ENCODE data around the gene RRP1.
A peak's percentile ranks its signal among the peaks of the same experiment; 100 is the strongest.

RRP1 gene

DNA sequence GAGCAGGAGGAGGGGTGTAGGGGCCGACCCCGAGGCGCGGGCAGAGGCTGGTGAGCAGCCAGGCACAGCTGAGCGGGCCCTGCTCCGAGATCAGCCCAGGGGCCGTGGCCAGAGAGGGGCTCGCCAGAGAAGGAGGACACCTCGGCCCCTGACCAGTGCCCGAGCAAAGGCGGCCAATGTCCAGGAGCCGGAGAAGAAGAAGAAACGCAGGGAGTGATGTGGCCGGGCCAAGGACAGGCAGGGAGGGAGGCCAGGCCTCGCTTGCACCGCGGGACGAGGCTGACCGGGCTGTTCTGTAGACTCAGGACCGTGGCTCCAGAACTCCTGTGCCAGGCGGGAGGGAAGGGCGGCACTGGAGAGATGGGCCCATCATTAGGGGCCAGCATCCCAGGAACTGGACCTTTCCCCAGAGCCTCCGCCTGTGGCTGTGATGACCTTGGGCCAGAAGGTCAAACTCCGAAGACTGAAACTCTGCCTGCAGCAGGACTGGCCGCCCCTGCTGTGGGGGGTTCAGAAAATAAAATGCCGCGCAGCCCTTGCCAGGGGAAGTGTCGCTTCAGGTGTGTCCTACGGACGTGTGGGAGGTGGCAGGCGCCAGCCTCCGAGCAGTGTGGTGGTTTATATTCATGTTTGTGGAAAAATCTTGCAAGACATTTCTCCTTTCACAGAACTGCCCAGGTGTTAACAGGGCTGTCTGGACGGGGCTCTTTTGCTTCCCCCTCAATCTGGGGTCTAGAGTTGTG, 14.4 kb downstream of the RRP1 start:
- no peak for DNase-seq

DNA sequence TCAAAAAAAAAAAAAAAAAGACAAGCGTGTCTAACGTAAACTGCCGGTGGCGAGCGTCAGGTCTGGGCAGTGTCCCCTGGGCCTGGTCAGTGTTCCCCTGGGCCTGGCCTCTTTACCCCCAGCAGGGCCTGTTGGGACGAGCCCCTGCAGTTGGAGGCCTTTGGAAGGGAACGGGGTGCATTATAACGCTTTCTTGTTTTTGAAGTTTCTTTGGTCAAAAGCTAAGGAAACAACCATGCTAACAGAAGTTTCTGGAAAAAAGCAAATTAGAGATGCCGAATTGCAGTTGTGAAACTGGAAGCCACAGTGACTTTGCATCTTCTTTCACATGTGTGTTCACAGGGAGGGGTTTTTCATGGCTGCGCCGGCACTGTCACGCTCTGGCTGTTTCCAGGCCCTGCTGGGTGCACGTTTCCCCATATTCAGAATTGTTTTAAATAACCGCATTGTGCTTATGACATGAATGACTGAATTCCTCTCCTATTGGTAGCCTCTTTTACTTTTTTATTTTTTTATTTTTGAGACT, 16.0 kb downstream of the RRP1 start:
- DNase-seq: peak; percentile 48

DNA sequence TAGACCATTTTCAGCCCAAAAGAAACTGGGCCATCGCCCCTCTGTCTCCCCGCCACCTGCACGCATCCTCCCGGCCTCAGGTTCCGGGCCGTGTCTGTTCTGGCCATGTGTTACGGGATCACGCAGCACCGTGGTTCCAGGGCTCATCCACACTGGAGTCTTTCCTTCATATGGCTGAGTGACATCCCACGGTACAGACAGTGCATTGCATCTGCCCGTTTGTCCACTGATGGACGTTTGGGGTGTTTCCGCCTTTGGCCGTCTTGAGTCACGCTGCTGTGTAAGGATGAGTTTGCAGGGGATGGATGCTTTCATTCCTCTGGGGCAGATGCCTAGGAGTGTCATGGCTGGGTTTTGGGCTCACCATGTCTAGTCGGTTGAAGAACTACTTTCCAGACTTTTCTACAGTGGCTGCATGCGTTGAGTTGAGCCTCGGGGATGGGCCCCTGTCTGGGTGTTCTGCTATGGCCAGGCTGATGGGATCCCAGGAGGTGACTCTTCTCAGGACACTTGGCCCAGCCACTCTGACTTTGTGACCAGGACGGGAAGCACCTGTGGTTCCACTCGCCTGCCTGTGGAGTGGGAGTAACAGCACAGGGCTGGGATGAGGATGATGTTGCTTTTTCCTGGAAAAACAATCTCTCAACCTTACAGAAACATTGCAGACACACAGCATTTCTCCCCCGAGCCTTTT, 16.8 kb downstream of the RRP1 start:
- no peak for DNase-seq

DNA sequence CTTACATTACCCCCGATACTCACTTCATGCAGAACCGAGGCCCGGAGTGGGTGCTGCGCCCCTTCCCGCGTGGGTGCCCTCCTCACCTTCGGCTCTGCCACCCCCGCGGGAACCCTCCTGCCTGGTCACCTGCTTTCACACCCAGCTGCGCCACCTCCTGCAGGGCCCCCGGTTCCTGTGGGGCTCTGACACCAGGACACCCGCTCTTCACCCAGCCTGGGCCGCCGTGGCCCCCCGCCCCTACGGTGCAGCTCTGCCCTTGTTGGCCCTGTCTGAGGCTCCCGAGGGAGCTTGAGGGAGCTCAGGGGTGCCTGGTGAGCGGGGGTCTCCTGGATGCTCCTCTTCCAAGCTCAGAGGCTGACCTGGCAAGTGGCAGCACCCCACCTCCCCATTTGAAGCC, 19.0 kb downstream of the RRP1 start:
- DNase-seq: no peak

DNA sequence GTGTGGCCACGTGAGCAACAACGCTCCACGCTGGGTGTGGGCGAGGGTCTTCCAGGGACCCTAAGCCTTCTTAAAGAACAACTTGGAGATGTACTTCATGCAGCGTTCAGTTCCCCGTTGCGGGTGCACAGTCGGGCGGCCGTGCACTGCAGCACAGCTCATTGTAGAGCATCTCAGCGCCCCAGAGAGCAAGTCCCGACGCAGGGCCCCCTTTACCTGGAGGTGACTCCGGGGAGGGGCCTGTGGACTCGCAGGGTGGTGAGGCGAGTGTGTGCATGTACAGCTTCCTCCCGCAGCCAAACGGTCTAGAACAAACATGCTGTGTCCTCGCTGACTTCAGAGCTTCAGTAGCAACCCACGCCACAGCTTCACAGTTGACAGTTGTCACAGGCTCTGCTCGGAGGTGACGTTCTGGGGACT, 19.5 kb downstream of the RRP1 start:
- DNase-seq: no peak

DNA sequence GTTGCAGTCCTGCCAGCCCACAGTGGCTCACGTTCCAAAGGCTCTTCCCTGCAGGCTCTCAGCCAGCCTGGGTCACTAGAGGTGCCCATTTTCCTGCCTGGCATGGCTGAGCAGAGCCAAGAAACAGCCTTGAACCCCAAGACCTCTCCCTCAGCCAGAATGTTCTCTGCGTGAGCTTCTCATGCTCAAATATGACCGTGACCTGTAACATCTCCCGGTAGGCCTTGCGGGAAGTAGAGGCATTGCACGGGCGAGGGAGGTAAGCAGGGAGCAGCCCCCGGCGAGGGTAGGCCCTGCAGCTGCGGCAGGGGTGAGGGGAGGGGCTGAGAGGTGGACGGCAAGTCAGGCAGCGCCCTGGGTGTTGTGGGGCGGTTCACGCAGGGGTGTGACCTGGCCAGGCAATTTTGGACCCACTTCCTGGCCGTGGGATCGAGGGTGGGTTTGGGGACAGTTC, 20.0 kb downstream of the RRP1 start:
- no peak for DNase-seq

DNA sequence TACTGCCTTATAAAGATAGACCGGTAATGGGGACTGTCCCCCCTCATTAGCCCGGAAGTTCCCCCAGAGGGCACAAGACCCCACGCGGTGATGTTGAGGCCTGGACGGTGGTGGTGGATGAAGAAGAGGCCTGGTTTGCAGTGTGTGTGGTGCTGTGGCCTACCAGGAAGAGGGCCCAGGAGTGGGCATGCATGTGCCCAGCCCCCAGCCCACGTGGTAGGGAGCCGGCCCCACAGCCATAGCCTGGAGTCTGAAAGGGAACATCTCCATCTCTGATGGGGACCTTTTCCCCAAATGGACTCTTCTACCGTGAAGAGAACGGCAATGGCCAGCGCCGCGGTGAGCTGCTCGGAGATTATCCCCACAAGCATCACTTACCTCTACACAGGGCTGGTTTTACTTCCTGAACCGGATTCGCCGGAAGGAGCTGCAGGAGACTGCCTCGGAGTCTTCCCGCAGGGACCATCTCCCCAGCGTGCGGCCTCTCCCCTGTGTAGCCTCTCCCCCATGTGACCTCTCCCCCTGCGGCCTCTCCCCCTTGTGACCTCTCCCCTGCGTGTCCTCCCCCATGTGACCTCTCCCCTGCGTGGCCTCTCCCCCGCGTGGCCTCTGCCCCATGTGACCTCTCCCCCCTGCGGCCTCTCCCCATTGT, 20.6 kb downstream of the RRP1 start:
- no peak for DNase-seq

DNA sequence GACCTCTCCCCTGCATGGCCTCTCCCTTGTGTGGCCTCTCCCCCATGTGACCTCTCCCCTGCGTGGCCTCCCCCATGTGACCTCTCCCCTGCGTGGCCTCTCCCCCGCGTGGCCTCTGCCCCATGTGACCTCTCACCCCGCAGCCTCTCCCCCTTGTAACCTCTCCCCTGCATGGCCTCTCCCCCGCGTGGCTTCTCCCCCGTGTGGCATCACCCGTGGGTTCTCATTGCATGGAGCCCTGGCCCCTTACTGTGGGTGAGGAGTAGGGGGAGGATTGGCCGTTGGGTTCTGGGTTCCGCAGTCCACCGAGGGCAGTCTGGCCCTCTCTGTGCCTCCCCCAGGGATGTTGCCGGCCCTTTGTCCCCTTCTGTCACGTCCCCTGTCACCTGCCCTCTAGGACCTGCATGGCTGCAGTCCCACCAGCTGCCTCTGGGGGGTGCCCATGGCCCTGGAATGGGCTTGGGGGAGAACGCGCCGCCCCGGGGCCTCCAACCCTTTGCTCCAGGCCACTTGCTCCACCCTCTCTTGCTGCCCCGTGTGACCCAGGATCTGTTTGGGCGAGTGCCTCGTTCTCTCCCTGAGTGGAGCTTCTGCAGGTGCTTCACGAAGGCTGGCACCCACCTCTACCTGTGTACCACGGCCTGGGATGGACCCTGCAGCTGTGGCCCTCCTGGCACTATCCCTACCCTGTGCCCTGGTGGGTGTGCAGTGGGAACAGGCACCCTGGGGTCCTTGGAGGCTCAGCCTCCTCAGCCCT, 21.3 kb downstream of the RRP1 start:
- peak; percentile 97 for DNase-seq

- DNase-seq: no peak
Measured at GRCh38 chr21:43811262-43812105, 22.1 kb downstream of the RRP1 start.

- no peak for DNase-seq
Measured at GRCh38 chr21:43812139-43812821, 22.9 kb downstream of the RRP1 start.

DNA sequence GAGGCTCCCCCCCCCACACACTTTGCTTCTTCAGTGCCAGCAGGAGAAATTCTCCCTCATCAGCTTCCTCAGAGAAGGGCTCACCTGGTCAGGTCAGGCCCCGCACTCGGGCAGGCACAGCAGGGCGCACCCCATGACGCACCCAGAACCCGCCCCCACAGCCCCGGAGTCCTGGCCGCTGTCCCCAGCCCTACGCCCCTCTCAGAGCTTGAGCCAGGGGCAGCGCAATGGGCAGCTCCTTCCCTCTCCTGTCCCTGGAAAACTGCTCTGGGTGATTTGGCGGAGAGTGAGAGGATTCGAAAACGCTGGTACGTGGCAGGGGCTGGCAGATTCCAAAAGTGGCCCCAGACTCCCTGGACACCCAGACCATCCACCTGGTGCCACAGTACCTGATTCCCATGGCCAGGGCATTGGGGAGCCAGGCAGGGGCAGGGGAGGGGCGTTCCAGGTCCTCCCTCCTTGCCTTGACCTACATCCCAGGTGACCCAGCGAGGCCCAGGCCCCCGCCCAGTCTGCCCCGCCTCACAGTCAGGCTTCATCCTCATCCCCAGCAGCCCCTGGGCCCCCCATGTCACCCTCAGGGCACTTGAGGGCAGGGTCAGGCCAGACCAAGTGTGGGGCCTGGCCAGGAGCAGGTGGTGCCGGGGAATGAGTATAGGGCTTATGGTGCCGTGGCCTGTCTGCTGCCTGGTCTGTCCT, 23.7 kb downstream of the RRP1 start:
- no peak for DNase-seq

- no peak for DNase-seq
Measured at GRCh38 chr21:43813656-43813980, 24.2 kb downstream of the RRP1 start.

DNA sequence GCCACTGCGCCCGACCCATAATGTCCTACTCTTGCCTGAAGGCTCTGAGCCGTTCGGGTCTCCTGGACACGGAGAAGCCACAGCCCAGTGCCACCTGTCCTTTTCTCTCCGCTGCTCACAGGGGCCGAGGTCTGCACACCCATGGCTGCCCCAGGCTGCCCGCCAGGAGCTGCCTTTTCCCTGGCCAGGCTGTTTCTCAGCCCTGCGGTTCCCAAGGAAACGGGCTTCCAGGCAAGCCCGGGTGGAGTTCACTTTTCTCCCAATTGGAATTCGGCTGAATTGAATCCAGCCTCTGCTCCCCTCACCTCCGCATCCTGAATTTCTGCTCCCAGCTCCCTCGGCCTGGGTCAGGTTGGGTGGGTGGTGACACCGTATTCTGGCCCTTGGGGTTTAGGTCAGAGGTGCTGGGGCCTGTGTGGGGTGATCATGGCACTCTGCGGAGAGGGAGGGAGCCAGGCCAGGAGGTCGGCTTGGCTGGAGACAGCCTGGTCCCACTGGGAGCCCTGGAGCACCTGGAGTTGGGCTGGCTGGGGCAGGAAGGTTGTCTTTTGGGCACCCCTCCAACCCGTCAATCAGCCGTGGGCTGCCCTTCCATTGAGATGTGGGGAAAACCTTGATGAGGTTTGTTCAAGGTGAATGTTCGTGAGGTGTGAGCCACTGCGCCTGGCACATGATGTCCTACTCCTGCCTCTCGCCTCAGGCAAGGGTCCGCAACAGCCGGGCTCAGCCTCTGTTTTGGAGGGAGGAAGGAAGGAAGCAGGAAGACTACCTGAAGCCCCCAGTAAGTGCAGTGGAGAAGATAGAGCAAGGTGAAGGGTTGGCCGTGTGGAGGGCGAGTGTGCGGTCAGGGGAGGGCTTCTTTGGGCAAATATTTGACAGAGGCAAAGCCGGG, 25.1 kb downstream of the RRP1 start:
- no peak for DNase-seq

DNA sequence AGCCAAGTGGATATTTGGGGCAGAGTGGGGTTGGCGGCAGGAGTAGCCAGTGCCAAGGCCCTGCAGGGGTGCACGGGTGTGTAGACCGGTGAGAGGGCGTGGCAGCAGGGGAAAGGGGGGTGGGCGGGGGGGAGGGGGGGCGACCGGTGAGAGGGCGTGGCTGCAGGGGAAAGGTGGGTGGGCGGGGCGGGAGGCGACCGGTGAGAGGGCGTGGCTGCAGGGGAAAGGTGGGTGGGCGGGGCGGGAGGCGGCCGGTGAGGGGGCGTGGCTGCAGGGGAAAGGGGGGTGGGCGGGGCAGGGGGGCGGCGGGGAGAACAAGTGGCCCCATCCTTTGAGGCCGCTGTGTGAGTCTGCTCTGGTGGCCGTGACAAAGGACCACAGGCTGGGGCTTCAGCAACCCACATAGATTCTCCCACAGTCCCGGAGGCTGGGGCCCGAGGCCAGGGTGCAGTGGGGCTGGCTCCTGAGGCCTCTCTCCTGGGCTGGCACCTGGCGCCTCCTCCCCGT, 25.8 kb downstream of the RRP1 start:
- DNase-seq: no peak

GRCh38 chr21:43815991-43816390, 26.6 kb downstream of the RRP1 start:
- DNase-seq: no peak

- no peak for DNase-seq
Measured at GRCh38 chr21:43816611-43817071, 27.3 kb downstream of the RRP1 start.

DNA sequence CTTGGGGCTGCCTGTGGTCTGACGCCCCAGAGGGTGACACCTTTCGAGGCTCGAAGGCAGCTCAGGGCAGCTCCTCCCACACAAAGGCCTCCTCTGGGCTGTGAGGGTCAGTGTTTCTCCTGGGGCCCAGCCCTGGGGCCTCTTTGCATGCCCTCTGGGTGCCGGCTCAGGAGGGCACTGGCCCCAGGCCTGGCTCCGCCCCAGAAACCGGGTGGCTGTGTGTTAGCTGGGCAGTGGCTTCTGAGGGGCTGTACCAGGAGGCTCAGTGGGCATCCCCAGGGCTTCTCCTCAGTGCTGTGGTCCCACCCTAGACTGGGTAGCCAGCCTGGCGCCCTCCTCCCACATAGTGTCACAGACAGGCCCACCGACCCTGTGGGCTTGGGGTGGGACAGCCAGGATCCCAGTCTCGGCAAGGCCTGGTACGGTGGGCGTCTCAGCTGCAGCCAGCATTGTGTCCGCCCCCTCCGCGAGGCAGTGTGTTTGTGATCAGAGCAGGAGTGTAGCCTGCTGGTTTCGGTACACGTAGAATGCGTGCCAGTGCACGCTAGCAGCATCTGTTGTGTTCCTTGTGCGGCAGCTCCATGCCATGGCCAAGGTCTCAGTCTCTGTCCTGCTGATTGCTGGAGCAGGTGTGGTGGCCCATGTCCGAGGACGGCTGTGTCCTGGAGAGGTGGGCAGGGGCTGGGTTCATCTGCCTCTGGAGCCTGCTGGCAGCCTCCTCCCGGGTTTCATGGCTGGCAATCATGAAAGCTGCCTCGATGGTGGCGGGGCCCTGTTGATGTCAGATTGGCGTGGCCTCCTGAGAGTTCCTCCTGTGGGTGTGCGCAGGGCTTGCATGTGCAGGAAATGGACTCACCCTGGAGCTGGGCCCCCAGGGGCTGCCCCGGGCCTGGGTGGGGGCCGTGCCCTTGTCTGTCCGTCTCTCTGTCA, 28.0 kb downstream of the RRP1 start:
- DNase-seq: no peak

DNA sequence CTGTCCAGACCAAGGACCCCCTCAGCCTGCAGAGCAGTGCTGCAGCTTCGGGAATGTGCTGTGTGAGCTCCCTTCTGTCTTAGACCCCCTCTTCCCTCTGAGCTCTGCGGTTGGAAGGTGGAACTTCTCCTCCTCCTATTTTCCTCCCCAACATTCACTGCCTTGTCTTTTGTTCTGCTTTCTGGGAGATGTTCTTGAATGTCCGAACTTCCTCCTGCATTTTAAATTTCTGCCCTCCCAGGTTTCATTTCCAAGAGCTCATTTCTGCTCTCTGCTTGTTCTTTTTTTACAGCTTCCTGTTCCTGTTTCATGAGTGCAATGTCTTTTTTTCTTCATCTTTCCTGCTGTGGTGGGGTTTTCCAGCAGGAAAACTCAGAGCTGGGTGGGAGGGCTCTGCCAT, 29.3 kb downstream of the RRP1 start:
- no peak for DNase-seq
